ENCODE results near the gene OR5K3. TPM values are rescaled to one million over a fixed set of nuclear protein-coding genes. Genes with fewer than 3 reads are reported as not detected.

OR5K3 gene
- total and polyA plus RNA-seq, 2 of the 4 experiments (the other 2 are of a cell fraction): not detected

GRCh38 chr3:98404010-98404409 is 13.5 kb downstream of the OR5K3 start:
- Histone ChIP-seq H2BK20ac (ENCODE audit: low read depth, low read length) (no peak overlapping the region), H4K91ac (ENCODE audit: insufficient read depth, low read depth, low read length) (no peak overlapping the region), H2AK5ac (ENCODE audit: low read depth, low read length) (no peak overlapping the region), H2BK5ac (ENCODE audit: low read depth, low read length, poor library complexity, severe bottlenecking) (no peak overlapping the region), H4K8ac (ENCODE audit: low read depth in 2 of 2, low read length in 2 of 2) (no peak overlapping the region), H3K23ac (ENCODE audit: low read depth, low read length) (no peak overlapping the region), H2AK9ac (replicated peaks; ENCODE audit: low read depth, low read length, poor library complexity) (no peak overlapping the region), H4K5ac (ENCODE audit: low read depth, low read length) (no peak overlapping the region), H3K9ac (ENCODE audit: low read depth, low read length) (no peak overlapping the region), H2AFZ (replicated peaks; ENCODE audit: low read length, poor library complexity) (no peak overlapping the region), H3K4ac (ENCODE audit: low read depth, low read length) (no peak overlapping the region), H3K36me3 (ENCODE audit: control insufficient read depth, insufficient read depth, low read length) (no peaks in the 10 kb centered on the region), H2BK120ac (ENCODE audit: low read depth, low read length) (no peak overlapping the region), H2BK15ac (ENCODE audit: low read depth, low read length) (no peak overlapping the region), H3K79me1 (ENCODE audit: low read depth in 1 of 2, low read length in 2 of 2) (no peaks in the 10 kb centered on the region), H4K20me1 (ENCODE audit: insufficient read depth, low read length) (no peaks in the 10 kb centered on the region), H3K9me1 (ENCODE audit: insufficient read depth, low read length) (no peaks in the 10 kb centered on the region), H3K18ac (ENCODE audit: low read depth, low read length) (no peak overlapping the region), H3K27ac (ENCODE audit: insufficient read depth, low read length) (no peak overlapping the region), H3K27me3 (ENCODE audit: control insufficient read depth, insufficient read depth, low read length) (no peaks in the 10 kb centered on the region), H3K4me2 (ENCODE audit: low read depth, low read length) (no peak overlapping the region), H3K4me1 (ENCODE audit: control insufficient read depth, insufficient read depth, low read length) (no peaks in the 10 kb centered on the region), H3K9me3 (ENCODE audit: control insufficient read depth, insufficient read depth, low read length) (peaks cover 2% of the 10 kb centered on the region; the same call in 1 of the 2 replicates), H3K4me3 (ENCODE audit: insufficient read depth, low read depth, low read length) (no peak overlapping the region), H3K14ac (replicated peaks; ENCODE audit: low read depth, low read length) (no peak overlapping the region), H3K56ac (ENCODE audit: extremely low read depth, insufficient read depth, low read length) (no peak overlapping the region)
- in situ Hi-C loops (cut with MboI; ENCODE audit: low sequenced_read_pairs): no loop called here
- DNase-seq: no peak
- POLR2A ChIA-PET (ENCODE audit: unreplicated experiment): no interaction called here
- CTCF ChIA-PET: no interaction called here
- BruUV-seq (replicated peaks): no TSS peak
- dilution Hi-C loops (cut with HindIII; ENCODE audit: low sequenced_read_pairs, unreplicated experiment): no loop called here
- TF ChIP-seq MAZ (IDR thresholded peaks at IDR 0.05; ENCODE audit: borderline replicate concordance, low read depth, low read length) (no peak), ELK1 (IDR thresholded peaks at IDR 0.05; ENCODE audit: borderline replicate concordance, low read depth, low read length) (no peak), USF2 (IDR thresholded peaks at IDR 0.05; ENCODE audit: low read depth, low read length) (no peak), RCOR1 (IDR thresholded peaks at IDR 0.05; ENCODE audit: insufficient replicate concordance, low read length) (no peak), CTCF (conservative IDR thresholded peaks at IDR 0.05; ENCODE audit: low read depth, low read length) (no peak)
- ATAC-seq (ENCODE audit: low read depth): no peak
- intact Hi-C loops (cut with micrococcal nuclease): no loop called here
